CD14-positive monocyte (primary cell): ENCODE results near the gene USP46. TPM values are rescaled to one million over a fixed set of nuclear protein-coding genes. Genes with fewer than 3 reads are reported as not detected.

Source experiments
- DNase-seq, 3 donors: peaks; one replicate each; pipeline ENCODE4 v3.0.0-alpha.2; 2011 to 2022
- H2AFZ ChIP-seq: 2 replicates; pipeline ENCODE4 v1.6.0; 2012; ENCODE audit warnings: mild to moderate bottlenecking, low read depth, low read length, inconsistent platforms; ENCODE audit not compliant: insufficient read depth, poor library complexity, severe bottlenecking
- H3K27ac ChIP-seq, 2 donors: 1 replicate in 1 of 2; 2 replicates in 1 of 2; pipeline ENCODE4 v1.5.1; 2012 to 2013; ENCODE audit warnings: low read length in 2 of 2, control low read depth in 1 of 2, inconsistent platforms in 1 of 2, low read depth in 1 of 2, mild to moderate bottlenecking in 1 of 2
- H3K27me3 ChIP-seq, 2 donors: one replicate each; pipeline versions ENCODE4 v1.6.0 to v1.6.1; 2011 to 2013; ENCODE audit warnings: low read length in 2 of 2; ENCODE audit not compliant: control insufficient read depth in 2 of 2, insufficient read depth in 2 of 2
- H3K36me3 ChIP-seq, 2 donors: replicated peaks in 1 of 2; 1 replicate in 1 of 2; 2 replicates in 1 of 2; pipeline versions ENCODE4 v1.5.1 to v1.6.1; 2012 to 2013; ENCODE audit warnings: low read length in 2 of 2, control low read depth in 1 of 2, inconsistent platforms in 1 of 2, mild to moderate bottlenecking in 1 of 2; ENCODE audit not compliant: insufficient read depth in 2 of 2, control insufficient read depth in 1 of 2
- H3K4me1 ChIP-seq, 2 donors: 1 replicate in 1 of 2; 2 replicates in 1 of 2; pipeline versions ENCODE4 v1.5.1 to v1.6.1; 2012 to 2013; ENCODE audit warnings: low read length in 2 of 2, control low read depth in 1 of 2, inconsistent platforms in 1 of 2, mild to moderate bottlenecking in 1 of 2, moderate library complexity in 1 of 2; ENCODE audit not compliant: insufficient read depth in 2 of 2, control insufficient read depth in 1 of 2
- H3K4me2 ChIP-seq: replicated peaks from 2 replicates; pipeline ENCODE3; 2012; ENCODE audit warnings: low read length, moderate library complexity, mild to moderate bottlenecking; ENCODE audit not compliant: poor library complexity, severe bottlenecking; ENCODE audit errors: extremely low read depth
- H3K4me3 ChIP-seq, 3 experiments: fragments of 200-600 bp in 1 of 3; sonication (generic) in 1 of 3; replicated peaks in 1 of 3; 1 replicate in 2 of 3; 2 replicates in 1 of 3; pipeline ENCODE4 v1.5.1; 2011 to 2013; ENCODE audit warnings: low read length in 3 of 3, mild to moderate bottlenecking in 3 of 3, control low read depth in 2 of 3, low read depth in 2 of 3, inconsistent platforms in 1 of 3, moderate library complexity in 1 of 3
- H3K79me2 ChIP-seq: 2 replicates; pipeline ENCODE4 v1.6.0; 2012; ENCODE audit warnings: mild to moderate bottlenecking, control low read depth, inconsistent platforms, low read length, moderate library complexity; ENCODE audit not compliant: insufficient read depth
- H3K9ac ChIP-seq: 2 replicates; pipeline ENCODE4 v1.6.0; 2017; ENCODE audit warnings: low read length, mild to moderate bottlenecking; ENCODE audit not compliant: insufficient read depth, poor library complexity, severe bottlenecking
- H3K9me3 ChIP-seq, 2 donors: replicated peaks in 1 of 2; 1 replicate in 1 of 2; 2 replicates in 1 of 2; pipeline versions ENCODE4 v1.5.1 to v1.6.1; 2012 to 2013; ENCODE audit warnings: low read length in 2 of 2, control low read depth in 1 of 2; ENCODE audit not compliant: control insufficient read depth in 1 of 2, insufficient read depth in 1 of 2
- H4K20me1 ChIP-seq: 2 replicates; pipeline ENCODE4 v1.6.0; 2012; ENCODE audit warnings: mild to moderate bottlenecking, low read length, control low read depth, moderate library complexity; ENCODE audit not compliant: insufficient read depth
- H3K27ac Mint-ChIP-seq, 7 donors: one replicate each; pipeline ENCODE4 v1.8.0; 2020; ENCODE audit warnings: mild to moderate bottlenecking in 7 of 7, mixed read lengths in 7 of 7, moderate library complexity in 6 of 7, inconsistent platforms in 2 of 7
- H3K27me3 Mint-ChIP-seq, 3 donors: one replicate each; pipeline ENCODE4 v1.8.0; 2021 to 2022; ENCODE audit warnings: low read depth in 3 of 3, mild to moderate bottlenecking in 3 of 3, mixed read lengths in 3 of 3, moderate library complexity in 3 of 3, inconsistent platforms in 1 of 3
- H3K36me3 Mint-ChIP-seq, 2 donors: one replicate each; pipeline ENCODE4 v1.8.0; 2020; ENCODE audit warnings: mixed read lengths in 2 of 2, inconsistent platforms in 1 of 2, mild to moderate bottlenecking in 1 of 2
- H3K4me1 Mint-ChIP-seq: one replicate; pipeline ENCODE4 v1.8.0; 2020; ENCODE audit warnings: mild to moderate bottlenecking, mixed read lengths
- H3K4me3 Mint-ChIP-seq, 2 donors: one replicate each; pipeline ENCODE4 v1.8.0; 2020; ENCODE audit warnings: mild to moderate bottlenecking in 2 of 2, mixed read lengths in 2 of 2, moderate library complexity in 1 of 2
- H3K9me3 Mint-ChIP-seq, 7 donors: one replicate each; pipeline ENCODE4 v1.8.0; 2020 to 2022; ENCODE audit warnings: mixed read lengths in 7 of 7, mild to moderate bottlenecking in 6 of 7, moderate library complexity in 6 of 7, inconsistent platforms in 2 of 7
- CTCF ChIP-seq: fragments of 200-600 bp; IDR thresholded peaks from one replicate; pipeline ENCODE4 v1.8.0; 2022; ENCODE audit warnings: antibody characterized with exemption, mild to moderate bottlenecking
- WGBS: methylation state at CpG from one replicate; pipeline ENCODE4 v1.1.5; 2013; ENCODE audit warnings: missing lambda C conversion rate; ENCODE audit not compliant: insufficient coverage; 5-methylcytosine and 5-hydroxymethylcytosine counted together
- intact Hi-C, 2 donors: fragments of 100-400 bp; cut with micrococcal nuclease; formaldehyde crosslinking; loops; one replicate each; pipeline versions ENCODE4 v1.15.0 to v1.15.1; 2023
- polyA plus RNA-seq, 3 donors: library from polyadenylated mRNA; depleted of rRNA in 1 of 3; unstranded in 2 of 3; stranded (reverse) in 1 of 3; fragments of 300-500 nt in 2 of 3; fragments of >200 nt in 1 of 3; fragmentation: Illumina TruSeq in 2 of 3; gene quantifications; 1 replicate in 2 of 3; 2 replicates in 1 of 3; pipeline ENCODE4 v1.2.3, GENCODE V29; 2012 to 2021

The USP46 gene
- polyA plus RNA-seq, 3 donors = 2.3 to 3.9 (median 2.7) TPM

GRCh38 chr4:52555356-52555716 is 103.8 kb downstream of the USP46 start:
- Histone ChIP-seq H3K9ac (no peak overlapping the region), H3K9me3 (no peaks in the 10 kb centered on the region), H3K36me3 (no peaks in the 10 kb centered on the region), H3K27me3 (no peaks in the 10 kb centered on the region), H3K79me2 (no peaks in the 10 kb centered on the region), H3K27ac (no peak overlapping the region), H4K20me1 (no peaks in the 10 kb centered on the region), H3K4me1 (no peaks in the 10 kb centered on the region), H3K4me2 (no peak overlapping the region), H2AFZ (no peak overlapping the region), H3K4me3 (no peak overlapping the region)
- peaks cover 0 to 3% (median 0%) of the 10 kb centered on the region in 7 donors for H3K9me3 Mint-ChIP-seq
- intact Hi-C loops = loop anchor here in 1 of 2 donors (10.0 kb wide), 1 partner anchor 1679 kb away; no protein-coding TSS in a partner anchor
- no peaks in the 10 kb centered on the region for H3K36me3 Mint-ChIP-seq
- DNase-seq = no peak
- 76% methylated on average over 5 of the region's 7 CpGs for WGBS
- no peak overlapping the region for H3K4me3 Mint-ChIP-seq
- no peak overlapping the region for H3K27ac Mint-ChIP-seq
- H3K4me1 Mint-ChIP-seq = no peaks in the 10 kb centered on the region
- TF ChIP-seq CTCF = no peak
- peaks cover 0 to 2% (median 2%) of the 10 kb centered on the region in 3 donors for H3K27me3 Mint-ChIP-seq

- Histone ChIP-seq H3K36me3 (no peaks in the 10 kb centered on the region), H3K27me3 (no peaks in the 10 kb centered on the region), H2AFZ (no peak overlapping the region), H3K4me2 (no peak overlapping the region), H4K20me1 (no peaks in the 10 kb centered on the region), H3K4me1 (no peaks in the 10 kb centered on the region), H3K9me3 (no peaks in the 10 kb centered on the region), H3K4me3 (no peak overlapping the region), H3K9ac (no peak overlapping the region), H3K27ac (no peak overlapping the region), H3K79me2 (no peaks in the 10 kb centered on the region)
- Mint-ChIP-seq H3K27ac (no peak overlapping the region), H3K27me3 (peaks cover 0 to 2% (median 2%) of the 10 kb centered on the region in 3 donors), H3K36me3 (no peaks in the 10 kb centered on the region), H3K4me3 (no peak overlapping the region), H3K4me1 (no peaks in the 10 kb centered on the region), H3K9me3 (peaks cover 0 to 3% (median 0%) of the 10 kb centered on the region in 7 donors)
- no peak for TF ChIP-seq CTCF
- 90% methylated on average over 1 of the region's 5 CpGs for WGBS
- intact Hi-C loops = loop anchor here in 1 of 2 donors (10.0 kb wide), 1 partner anchor 1680 kb away; no protein-coding TSS in a partner anchor
- DNase-seq = no peak
Measured at GRCh38 chr4:52554612-52555355, 104.3 kb downstream of the USP46 start.
